Ishikawa (cell line): ENCODE results near the gene GRID2.

Experiments used
- EGR1 ChIP-seq: IDR thresholded peaks from 2 replicates; pipeline ENCODE4 v1.6.1; 2012
- EP300 ChIP-seq: IDR thresholded peaks from 2 replicates; pipeline ENCODE4 v1.6.1; 2012; ENCODE audit warnings: borderline replicate concordance
- REST ChIP-seq: IDR thresholded peaks from 2 replicates; pipeline ENCODE4 v1.6.1; 2012; ENCODE audit warnings: low read depth, mild to moderate bottlenecking

- no peak for TF ChIP-seq EGR1
- no peak for TF ChIP-seq REST
- TF ChIP-seq EP300, result no peak
Observed at GRCh38 chr4:93000910-93001309, 697.1 kb downstream of the GRID2 start.
